HEK293 (cell line): ENCODE results near the gene ZNF554.
A peak's percentile ranks its signal among the peaks of the same experiment; 100 is the strongest.

Experiments
- CTCF ChIA-PET: fragments of 350-600 bp; formaldehyde crosslinking; extraction: SDS; loops from one replicate; lab custom pipeline; 2021; ENCODE audit warnings: antibody characterized with exemption; lab: Yijun Ruan, JAX
- POLR2A ChIA-PET: fragments of 300-600 bp; formaldehyde crosslinking; extraction: SDS; loops from one replicate; lab custom pipeline; 2020; ENCODE audit warnings: antibody characterized with exemption, inconsistent platforms; lab: Yijun Ruan, JAX
- H3K27ac ChIP-seq: fragments of 200-500 bp; sonication (Bioruptor generic); 2 replicates; pipeline ENCODE4 v1.5.1; 2014; ENCODE audit warnings: low read depth, low read length, control low read depth, inconsistent platforms; ENCODE audit errors: extremely low read depth
- H3K36me3 ChIP-seq, 2 experiments: fragments of 200-500 bp in 1 of 2; sonication (Bioruptor generic) in 1 of 2; 1 replicate in 1 of 2; 2 replicates in 1 of 2; pipeline ENCODE4 v1.5.1; 2014 to 2017; ENCODE audit warnings: inconsistent platforms in 2 of 2, low read length in 2 of 2; ENCODE audit not compliant: control insufficient read depth in 2 of 2, insufficient read depth in 1 of 2
- H3K4me1 ChIP-seq: fragments of 200-500 bp; sonication (Bioruptor generic); 2 replicates; pipeline ENCODE4 v1.5.1; 2014; ENCODE audit warnings: mild to moderate bottlenecking, low read length, inconsistent platforms; ENCODE audit not compliant: control insufficient read depth, insufficient read depth
- H3K4me3 ChIP-seq: 2 replicates; pipeline ENCODE4 v1.5.1; 2011; ENCODE audit warnings: low read depth, mild to moderate bottlenecking, control low read depth, low read length, moderate library complexity
- H3K9me3 ChIP-seq: fragments of 200-500 bp; sonication (Bioruptor generic); 2 replicates; pipeline ENCODE4 v1.5.1; 2014; ENCODE audit warnings: low read depth, low read length, inconsistent platforms; ENCODE audit not compliant: control insufficient read depth, insufficient read depth
- EGR2 ChIP-seq: fragments of 450-650 bp; formaldehyde crosslinking; IDR thresholded peaks from 2 replicates; pipeline ENCODE4 v1.5.1; 2016; ENCODE audit warnings: low read depth, missing biosample characterization, missing genetic modification characterization
- GFI1B ChIP-seq: fragments of 450-650 bp; formaldehyde crosslinking; IDR thresholded peaks from 2 replicates; pipeline ENCODE4 v1.5.1; 2016; ENCODE audit warnings: missing biosample characterization, missing genetic modification characterization
- GLI2 ChIP-seq: fragments of 450-650 bp; formaldehyde crosslinking; IDR thresholded peaks from 2 replicates; pipeline ENCODE4; 2017; ENCODE audit warnings: missing biosample characterization, missing genetic modification characterization, low read depth, borderline replicate concordance
- KLF8 ChIP-seq: fragments of 450-650 bp; formaldehyde crosslinking; IDR thresholded peaks from 2 replicates; pipeline ENCODE4 v1.5.1; 2016; ENCODE audit warnings: missing biosample characterization, missing genetic modification characterization
- MEIS1 ChIP-seq: sonication (generic); formaldehyde crosslinking; IDR thresholded peaks from 2 replicates; pipeline ENCODE4 v1.8.1; 2022; ENCODE audit warnings: missing genetic modification reagents, mild to moderate bottlenecking, borderline replicate concordance
- PRDM6 ChIP-seq: fragments of 450-650 bp; formaldehyde crosslinking; IDR thresholded peaks from 2 replicates; pipeline ENCODE4 v1.5.1; 2017; ENCODE audit warnings: missing biosample characterization, missing genetic modification characterization
- REPIN1 ChIP-seq: fragments of 450-650 bp; formaldehyde crosslinking; IDR thresholded peaks from 2 replicates; pipeline ENCODE4 v1.5.1; 2017; ENCODE audit warnings: missing biosample characterization, missing genetic modification characterization, low read depth
- SCRT1 ChIP-seq: fragments of 450-650 bp; formaldehyde crosslinking; IDR thresholded peaks from 2 replicates; pipeline ENCODE4 v1.5.1; 2016; ENCODE audit warnings: missing biosample characterization, missing genetic modification characterization, borderline replicate concordance
- SCRT2 ChIP-seq: fragments of 450-650 bp; formaldehyde crosslinking; IDR thresholded peaks from 2 replicates; pipeline ENCODE4 v1.5.1; 2016; ENCODE audit warnings: missing biosample characterization, missing genetic modification characterization
- SETDB1 ChIP-seq: IDR thresholded peaks from one replicate; pipeline ENCODE4 v1.6.1; 2017; ENCODE audit warnings: mild to moderate bottlenecking, low read length, moderate library complexity, mixed read lengths; ENCODE audit not compliant: insufficient read length
- ZBTB11 ChIP-seq: fragments of 450-650 bp; formaldehyde crosslinking; conservative IDR thresholded peaks from 2 replicates; pipeline ENCODE4 v1.5.1; 2016; ENCODE audit warnings: low read depth, missing biosample characterization, missing genetic modification characterization
- ZFHX2 ChIP-seq: fragments of 450-650 bp; formaldehyde crosslinking; conservative IDR thresholded peaks from 2 replicates; pipeline ENCODE4 v1.5.1; 2016; ENCODE audit warnings: missing biosample characterization, missing genetic modification characterization
- ZNF155 ChIP-seq: fragments of 450-650 bp; formaldehyde crosslinking; IDR thresholded peaks from 2 replicates; pipeline ENCODE4 v1.5.1; 2016; ENCODE audit warnings: missing biosample characterization, missing genetic modification characterization
- ZNF169 ChIP-seq: fragments of 450-650 bp; formaldehyde crosslinking; IDR thresholded peaks from 2 replicates; pipeline ENCODE4 v1.5.1; 2016; ENCODE audit warnings: missing biosample characterization, missing genetic modification characterization
- ZNF416 ChIP-seq: fragments of 450-650 bp; formaldehyde crosslinking; IDR thresholded peaks from 2 replicates; pipeline ENCODE4 v1.5.1; 2016; ENCODE audit warnings: missing biosample characterization, missing genetic modification characterization
- ZNF580 ChIP-seq: fragments of 450-650 bp; formaldehyde crosslinking; IDR thresholded peaks from 2 replicates; pipeline ENCODE4 v1.5.1; 2016; ENCODE audit warnings: missing biosample characterization, missing genetic modification characterization
- ZNF610 ChIP-seq: fragments of 450-650 bp; formaldehyde crosslinking; IDR thresholded peaks from 2 replicates; pipeline ENCODE4 v1.5.1; 2016; ENCODE audit warnings: missing biosample characterization, missing genetic modification characterization, borderline replicate concordance
- ZNF621 ChIP-seq: fragments of 450-650 bp; formaldehyde crosslinking; IDR thresholded peaks from 2 replicates; pipeline ENCODE4 v1.5.1; 2017; ENCODE audit warnings: missing biosample characterization, missing genetic modification characterization
- ZNF660 ChIP-seq: fragments of 450-650 bp; IDR thresholded peaks from 2 replicates; pipeline ENCODE4 v1.5.1; 2018; ENCODE audit warnings: missing biosample characterization, mild to moderate bottlenecking, missing genetic modification characterization
- ZNF791 ChIP-seq: fragments of 450-650 bp; formaldehyde crosslinking; IDR thresholded peaks from 2 replicates; pipeline ENCODE4 v1.5.1; 2016; ENCODE audit warnings: missing biosample characterization, missing genetic modification characterization
- ZSCAN30 ChIP-seq: fragments of 450-650 bp; IDR thresholded peaks from 2 replicates; pipeline ENCODE4 v1.5.1; 2018; ENCODE audit warnings: missing biosample characterization, mild to moderate bottlenecking, missing genetic modification characterization, moderate library complexity

The ZNF554 gene

GRCh38 chr19:2823646-2824045 is 4.0 kb downstream of the ZNF554 start:
- no peaks in the 10 kb centered on the region for H3K9me3 ChIP-seq

GRCh38 chr19:2824129-2824528 is 4.5 kb downstream of the ZNF554 start:
- ChIA-PET POLR2A (interaction anchor here (0.8 to 1.5 kb wide), 2 partner anchors 17 kb away, joined by 3 to 6 read pairs; partner anchors contain the start of gene ZNF555), CTCF (no interaction called here)
- no peak overlapping the region for H3K4me3 ChIP-seq
- no peaks in the 10 kb centered on the region for H3K4me1 ChIP-seq
- no peak overlapping the region for H3K27ac ChIP-seq
- H3K9me3 ChIP-seq: no peaks in the 10 kb centered on the region
- TF ChIP-seq ZNF155: no peak
- peak; percentile 83 for TF ChIP-seq SCRT2 (tag by site-specific recombination)
- H3K36me3 ChIP-seq: peaks cover 0 to 33% of the 10 kb centered on the region in 2 experiments; a peak in 2 of 3 replicates

More at GRCh38 chr19:2823646-2824045, 4.0 kb downstream of the ZNF554 start:
- TF ChIP-seq ZFHX2 (tag by site-specific recombination): no peak
- no peak for TF ChIP-seq ZNF610 (tag by site-specific recombination)
- no peak for TF ChIP-seq KLF8
- TF ChIP-seq ZSCAN30 (tag by site-specific recombination): no peak
- TF ChIP-seq GLI2: no peak
- no peak for TF ChIP-seq ZNF416 (tag by site-specific recombination)
- no peak for TF ChIP-seq REPIN1 (tag by site-specific recombination)
- no peak for TF ChIP-seq ZNF791 (tag by site-specific recombination)
- TF ChIP-seq ZNF621 (tag by site-specific recombination): no peak
- TF ChIP-seq ZBTB11 (tag by site-specific recombination): no peak
- no peak for TF ChIP-seq ZNF169 (tag by site-specific recombination)
- no peak for TF ChIP-seq PRDM6 (tag by site-specific recombination)
- TF ChIP-seq EGR2 (tag by site-specific recombination): no peak
- no peak for TF ChIP-seq SETDB1
- no peak for TF ChIP-seq MEIS1 (CRISPR knock-in tag)
- TF ChIP-seq ZNF580 (tag by site-specific recombination): no peak
- TF ChIP-seq GFI1B (tag by site-specific recombination): no peak
- no peak for TF ChIP-seq SCRT1 (tag by site-specific recombination)
- no peak for TF ChIP-seq ZNF660 (tag by site-specific recombination)
- POLR2A ChIA-PET: interaction anchor here (1.0 to 1.5 kb wide), 2 partner anchors 18 to 39 kb away, joined by 4 to 6 read pairs; partner anchors contain the start of genes THOP1 and ZNF555
- Histone ChIP-seq H3K4me3 (no peak overlapping the region), H3K36me3 (peaks cover 0 to 33% of the 10 kb centered on the region in 2 experiments; a peak in 2 of 3 replicates), H3K27ac (no peak overlapping the region), H3K4me1 (no peaks in the 10 kb centered on the region)
- CTCF ChIA-PET: interaction anchor here (1.7 kb wide), 1 partner anchor 17 kb away, joined by 3 read pairs; no protein-coding TSS in a partner anchor
